ENCODE data around the gene DPEP2. TPM values are rescaled to one million over a fixed set of nuclear protein-coding genes. Genes with fewer than 3 reads are reported as not detected.
"Not testable (repeated sequence)": the region's sequence is repeated elsewhere in the genome, so short reads cannot be mapped to it uniquely, and the experiment has no call there.

Gene DPEP2
- total RNA-seq, result not detected in 2 replicates

DNA sequence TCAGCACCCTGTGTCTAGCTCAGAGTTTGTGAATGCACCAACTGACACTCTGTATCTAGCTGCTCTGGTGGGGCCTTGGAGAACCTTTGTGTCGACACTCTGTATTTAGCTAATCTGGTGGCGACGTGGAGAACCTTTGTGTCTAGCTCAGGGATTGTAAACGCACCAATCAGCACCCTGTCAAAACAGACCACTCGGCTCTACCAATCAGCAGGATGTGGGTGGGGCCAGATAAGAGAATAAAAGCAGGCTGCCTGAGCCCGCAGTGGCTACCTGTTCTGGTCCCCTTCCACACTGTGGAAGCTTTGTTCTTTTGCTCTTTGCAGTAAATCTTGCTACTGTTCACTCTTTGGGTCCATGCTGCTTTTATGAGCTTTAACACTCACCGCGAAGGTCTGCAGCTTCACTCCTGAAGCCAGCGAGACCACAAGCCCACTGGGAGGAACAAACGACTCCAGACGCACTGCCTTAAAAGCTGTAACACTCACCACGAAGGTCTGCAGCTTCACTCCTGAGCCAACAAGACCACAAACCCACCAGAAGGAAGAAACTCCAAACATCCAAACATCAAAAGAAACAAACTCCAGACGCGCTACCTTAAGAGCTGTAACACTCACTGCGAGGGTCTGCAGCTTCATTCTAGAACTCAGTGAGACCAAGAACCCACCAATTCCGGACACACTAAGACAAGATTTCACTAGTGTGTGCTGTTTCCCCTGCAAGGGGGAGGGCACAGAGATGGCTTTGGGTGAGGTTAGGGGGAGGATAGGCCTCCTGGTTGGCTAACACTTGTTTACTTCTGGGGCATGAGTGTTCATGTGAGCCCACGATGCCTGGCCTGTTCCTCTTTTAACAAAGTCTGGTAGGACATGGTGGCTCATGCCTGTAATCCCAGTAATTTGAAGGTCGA lies at the start of gene DPEP2:
Gene DPEP2 (minus strand): TSS at position 706 of the 910 bp plus-strand sequence. CDS start 6,272 bp downstream, outside the sequence.
- DNase-seq (ENCODE audit: low read depth), result not testable (repeated sequence)

GRCh38 chr16:68047987-68048386 lies 48.7 kb upstream of the DPEP2 start:
- no peak for DNase-seq (ENCODE audit: low read depth)

GRCh38 chr16:68046106-68046505 lies 46.8 kb upstream of the DPEP2 start:
- DNase-seq (ENCODE audit: low read depth), result no peak

DNA sequence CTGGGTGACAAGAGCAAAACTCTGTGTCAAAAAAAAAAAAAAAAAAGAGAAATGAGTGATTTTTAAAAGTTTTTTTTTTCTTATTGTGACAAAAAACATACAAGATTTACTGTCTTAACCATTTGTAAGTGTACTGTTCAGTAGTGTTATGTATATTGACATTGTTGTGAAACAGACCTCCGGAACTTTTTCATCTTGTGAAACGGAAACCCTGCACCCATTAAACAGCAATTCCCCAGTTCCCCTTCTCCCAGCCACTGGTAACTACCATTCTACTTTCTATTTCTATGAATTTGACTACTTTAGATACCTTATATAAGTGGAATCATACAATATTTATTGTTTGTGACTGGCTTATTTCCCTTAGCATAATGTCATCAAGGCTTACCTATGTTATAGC lies 42.5 kb upstream of the DPEP2 start:
- DNase-seq (ENCODE audit: low read depth), result no peak

- peak; percentile 34 for DNase-seq (ENCODE audit: low read depth)
These were observed 41.4 kb upstream of the DPEP2 start for GRCh38 chr16:68040506-68041288.

DNA sequence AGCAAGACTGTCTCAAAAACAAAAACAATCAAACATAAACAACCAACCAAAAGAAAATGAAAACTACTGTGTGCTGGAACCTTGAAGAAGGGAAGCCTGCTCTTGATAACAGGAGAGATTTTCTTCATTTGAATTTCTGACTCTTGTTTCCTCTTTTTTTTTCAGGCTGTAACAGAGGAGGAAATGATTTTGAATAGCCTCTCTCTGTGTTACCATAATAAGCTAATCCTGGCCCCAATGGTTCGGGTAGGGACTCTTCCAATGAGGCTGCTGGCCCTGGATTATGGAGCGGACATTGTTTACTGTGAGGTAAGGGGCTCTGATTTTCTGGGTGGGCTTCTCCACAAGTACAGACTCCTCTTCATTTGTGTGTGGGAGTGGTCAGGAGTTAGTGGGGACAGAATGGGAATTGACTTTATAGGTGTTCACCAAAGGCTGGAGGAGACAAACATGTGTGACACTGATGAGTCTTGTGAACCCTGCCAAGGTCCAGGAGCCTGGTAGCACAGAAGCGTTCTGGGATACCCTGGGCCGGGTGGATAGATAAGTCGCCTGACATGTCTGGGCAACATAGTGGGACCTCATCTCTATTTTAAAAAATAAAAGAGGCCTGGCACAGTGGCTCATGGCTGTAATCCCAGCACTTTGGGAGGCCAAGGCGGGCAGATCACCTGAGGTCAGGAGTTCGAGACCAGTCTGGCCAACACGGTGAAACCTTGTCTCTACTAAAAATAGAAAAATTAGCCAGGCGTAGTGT lies 38.7 kb upstream of the DPEP2 start:
- DNase-seq (ENCODE audit: low read depth), result no peak

- no peak for DNase-seq (ENCODE audit: low read depth)
These were observed 35.9 kb upstream of the DPEP2 start for GRCh38 chr16:68035227-68035626.

DNA sequence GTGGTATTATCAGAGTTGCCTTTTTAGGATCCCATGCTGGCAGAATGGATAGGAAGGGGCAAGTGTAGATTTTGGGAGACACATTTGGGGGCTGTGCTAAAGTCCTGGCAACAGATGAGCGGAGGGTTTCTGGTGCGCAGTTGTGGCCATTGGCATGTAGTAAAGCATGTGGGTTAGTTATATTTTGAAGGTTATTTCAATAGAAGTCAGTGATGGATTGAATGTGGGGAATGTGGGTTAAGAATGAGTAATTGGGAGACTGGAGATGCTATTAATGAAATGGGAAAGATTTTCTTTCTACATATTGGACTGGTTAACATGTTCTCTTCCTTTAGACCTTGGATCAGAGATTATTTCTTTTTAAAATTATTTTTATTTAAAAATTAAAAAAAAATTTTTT lies 33.8 kb upstream of the DPEP2 start:
- no peak for DNase-seq (ENCODE audit: low read depth)

GRCh38 chr16:68031951-68032350 lies 32.7 kb upstream of the DPEP2 start:
- peak; percentile 66 for DNase-seq (ENCODE audit: low read depth)

- DNase-seq (ENCODE audit: low read depth), result peak; percentile 23
These were observed 30.8 kb upstream of the DPEP2 start for GRCh38 chr16:68030108-68030507.

DNA sequence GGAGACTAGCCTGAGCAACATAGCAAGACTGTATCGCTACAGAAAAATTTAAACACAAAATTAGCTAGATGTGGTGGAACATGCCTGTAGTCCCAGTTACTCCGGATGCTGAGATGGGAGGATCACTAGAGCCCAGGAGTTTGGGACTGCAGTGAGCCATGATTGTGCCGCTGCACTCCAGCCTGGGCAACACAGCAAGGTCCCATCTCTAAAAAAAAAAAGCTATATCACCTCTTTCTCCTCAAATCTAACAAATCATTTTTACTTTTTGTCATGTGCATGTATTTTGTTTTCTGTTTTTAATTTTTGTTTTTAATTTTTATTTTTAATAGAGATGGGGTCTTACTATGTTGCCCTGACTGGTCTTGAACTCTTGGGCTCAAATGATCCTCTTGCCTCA lies 29.7 kb upstream of the DPEP2 start:
- DNase-seq (ENCODE audit: low read depth), result no peak

DNA sequence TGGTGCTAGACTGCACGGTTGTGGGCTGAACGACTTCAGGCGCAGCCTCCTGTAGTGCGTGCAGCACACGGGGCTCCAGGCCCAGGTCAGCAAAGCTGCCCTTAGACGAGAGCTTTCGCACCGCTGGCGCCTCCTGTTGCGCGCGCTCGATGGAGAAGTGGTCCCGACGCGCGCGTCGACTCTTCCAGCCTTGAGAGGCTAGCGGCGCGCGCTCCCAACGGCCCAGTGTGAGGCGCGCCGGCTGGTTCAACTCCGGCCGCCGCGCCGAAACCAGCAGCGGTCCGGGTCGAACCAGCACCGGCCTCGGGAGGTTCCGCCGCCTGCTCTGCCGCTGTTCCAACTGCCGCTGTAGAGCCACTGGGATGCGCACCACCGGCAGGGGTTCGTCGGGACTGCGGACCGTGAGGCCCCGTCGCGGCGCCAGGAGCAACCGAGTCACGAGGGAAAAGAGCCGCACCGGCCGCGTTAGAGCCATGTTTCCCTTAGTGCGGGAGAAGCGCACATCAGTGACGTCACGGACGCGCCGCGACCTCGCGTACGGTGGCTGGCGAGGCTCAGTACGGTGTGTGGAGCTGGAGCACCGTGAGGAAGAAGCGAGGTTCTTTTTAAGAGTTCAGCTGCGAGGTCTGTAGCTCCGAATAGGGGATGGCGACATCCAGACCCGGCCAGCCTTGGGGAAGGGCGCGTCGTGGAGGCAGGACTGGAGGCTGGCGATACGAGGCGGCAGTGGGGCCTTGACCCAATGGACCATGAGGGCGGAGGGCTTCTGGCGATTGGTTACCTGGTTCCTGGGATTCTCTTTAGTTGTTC lies 23.6 kb upstream of the DPEP2 start, which contains the start of the genes DDX28 and DUS2:
Gene DDX28 (minus strand): TSS at position 505 of the 810 bp plus-strand sequence. CDS start 30 bp downstream, at position 475.
Gene DUS2 (plus strand): TSS at position 557 of the 810 bp plus-strand sequence. CDS start 14,740 bp downstream, outside the sequence.
- DNase-seq (ENCODE audit: low read depth), result peak; percentile 76

DNA sequence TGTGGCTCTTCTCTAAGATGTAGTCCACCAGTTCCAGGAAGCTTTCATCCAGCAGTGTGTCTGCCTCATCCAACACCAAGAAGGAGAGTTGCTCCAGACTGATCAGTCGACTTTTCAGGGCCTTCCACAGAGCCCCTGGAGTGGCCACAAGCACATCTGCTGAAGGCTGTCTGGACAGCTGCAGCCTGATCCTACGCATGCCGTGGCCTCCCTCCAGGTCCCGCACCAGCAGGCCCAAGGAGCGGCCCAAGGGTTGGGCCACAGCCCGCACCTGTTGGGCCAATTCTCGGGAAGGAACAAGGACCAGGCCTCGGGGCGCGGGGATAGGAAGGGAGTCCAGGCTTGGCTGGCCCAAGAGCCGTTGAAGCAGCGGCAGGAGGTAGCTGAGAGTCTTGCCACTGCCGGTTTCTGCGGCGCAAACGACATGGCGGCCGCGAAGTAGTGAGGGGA lies 23.0 kb upstream of the DPEP2 start:
- DNase-seq (ENCODE audit: low read depth), result no peak

DNA sequence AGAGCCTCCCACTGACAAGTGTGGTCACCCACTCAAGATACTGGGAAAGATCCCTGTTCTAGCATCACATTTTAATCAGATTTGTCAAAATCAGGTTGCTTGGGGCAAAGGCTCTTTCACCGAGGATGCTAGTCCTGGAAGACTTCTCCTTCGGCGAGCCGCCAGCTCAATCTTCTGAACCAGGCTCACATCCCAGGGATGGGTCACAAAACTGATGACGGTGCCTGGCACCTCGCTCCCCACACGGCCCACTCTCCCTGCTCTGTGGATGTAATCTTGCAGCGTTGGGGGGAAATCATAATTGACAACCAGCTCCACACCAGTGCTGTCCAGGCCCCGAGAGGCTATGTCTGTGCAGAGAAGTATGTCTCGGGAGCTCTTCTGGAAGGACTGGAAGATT lies 22.2 kb upstream of the DPEP2 start:
- no peak for DNase-seq (ENCODE audit: low read depth)

GRCh38 chr16:68019167-68019680 lies 19.9 kb upstream of the DPEP2 start:
- DNase-seq (ENCODE audit: low read depth), result no peak

DNA sequence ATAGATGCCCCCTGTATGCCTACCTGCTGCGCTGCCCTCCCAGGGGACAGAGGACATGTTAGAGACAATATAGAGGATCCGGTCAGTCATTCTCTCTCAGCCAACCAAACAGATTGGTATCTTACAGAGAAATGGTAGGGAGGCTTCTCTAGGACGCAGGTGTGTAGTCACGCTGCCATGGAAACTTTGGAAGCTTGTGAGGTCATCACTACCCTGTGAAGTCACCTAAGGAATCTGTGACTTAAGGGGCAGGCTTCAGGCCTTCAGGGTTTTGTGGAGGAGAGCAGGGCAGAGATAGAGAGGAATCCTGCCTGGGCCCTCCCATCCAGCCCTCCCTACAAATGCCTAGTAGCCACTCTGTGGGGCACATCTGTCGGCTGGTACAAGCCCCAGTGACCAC lies 16.4 kb upstream of the DPEP2 start, which contains the start of gene DPEP2NB:
Gene DPEP2NB (minus strand): TSS at position 231 of the 400 bp plus-strand sequence. CDS start 141 bp downstream, at position 90.
- DNase-seq (ENCODE audit: low read depth), result no peak

GRCh38 chr16:68013440-68013839 lies 14.2 kb upstream of the DPEP2 start:
- peak; percentile 48 for DNase-seq (ENCODE audit: low read depth)

DNA sequence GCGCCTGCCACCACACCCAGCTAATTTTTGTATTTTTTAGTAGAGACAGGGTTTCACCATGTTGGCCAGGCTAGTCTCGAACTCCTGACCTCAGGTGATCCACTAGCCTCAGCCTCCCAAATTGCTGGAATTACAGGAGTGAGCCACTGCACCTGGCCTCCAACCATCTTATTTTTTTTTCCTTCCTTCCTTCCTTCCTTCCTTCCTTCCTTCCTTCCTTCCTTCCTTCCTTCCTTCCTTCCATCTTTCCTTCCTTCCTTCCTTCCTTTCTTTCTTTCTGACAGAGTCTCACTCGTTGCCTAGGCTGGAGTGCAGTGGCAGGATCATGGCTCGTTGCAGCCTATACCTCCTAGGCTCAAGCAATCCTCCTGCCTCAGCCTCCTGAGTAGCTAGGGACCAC lies 10.6 kb upstream of the DPEP2 start:
- not testable (repeated sequence) for DNase-seq (ENCODE audit: low read depth)

- no peak for DNase-seq (ENCODE audit: low read depth)
These were observed 10.0 kb upstream of the DPEP2 start for GRCh38 chr16:68009157-68009735.

DNA sequence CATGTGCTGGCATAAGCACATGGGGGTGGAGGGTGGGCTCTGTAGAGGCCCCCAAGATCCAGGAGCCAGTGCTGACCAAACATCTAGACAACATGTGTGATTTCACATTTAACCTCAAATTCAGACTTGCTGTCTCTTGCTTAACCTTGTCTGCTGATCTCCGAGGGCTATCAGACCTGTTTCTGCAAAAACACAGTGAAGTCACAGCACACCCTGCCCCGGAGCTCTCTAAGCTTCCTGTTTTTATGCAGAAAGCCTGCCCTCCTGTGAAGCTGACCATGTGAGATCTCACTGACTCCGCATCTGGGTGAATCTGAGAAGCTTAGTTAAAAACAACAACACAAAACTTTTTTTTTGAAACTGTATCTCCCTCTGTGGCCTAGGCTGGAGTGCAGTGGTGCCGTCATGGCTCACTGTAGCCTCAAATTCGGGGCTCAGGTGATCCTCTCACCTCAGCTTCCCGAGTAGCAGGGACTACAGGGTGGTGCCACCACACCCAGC lies 6.6 kb upstream of the DPEP2 start:
- peak; percentile 35 for DNase-seq (ENCODE audit: low read depth)

Data from renal cortical epithelial cell (primary cell).